HG02678 (cell line): ENCODE results near the gene DEFB125.

ENCODE experiments used
- ATAC-seq: cut with Tn5 transposase; IDR thresholded peaks from one replicate; pipeline ENCODE4 v1.9.1; 2021; ENCODE audit warnings: mild to moderate bottlenecking, moderate library complexity; ENCODE audit not compliant: unreplicated experiment

Gene DEFB125

GRCh38 chr20:145877-146276 is 58.4 kb downstream of the DEFB125 start:
- ATAC-seq, result no peak
